Mononuclear cell (primary cell): ENCODE data around the gene RFXAP. TPM values are rescaled to one million over a fixed set of nuclear protein-coding genes. Genes with fewer than 3 reads are reported as not detected.

Experiments used
- H3K27me3 ChIP-seq: 2 replicates; pipeline ENCODE4 v1.6.0; 2011; ENCODE audit warnings: low read length, control low read depth; ENCODE audit not compliant: insufficient read depth
- H3K4me1 ChIP-seq: 2 replicates; pipeline ENCODE4 v1.5.1; 2011; ENCODE audit warnings: mild to moderate bottlenecking, low read length, control low read depth; ENCODE audit not compliant: insufficient read depth
- H3K4me3 ChIP-seq: 2 replicates; pipeline ENCODE4 v1.5.1; 2011; ENCODE audit warnings: mild to moderate bottlenecking, low read length, moderate library complexity
- H3K9me3 ChIP-seq: 2 replicates; pipeline ENCODE4 v1.5.1; 2011; ENCODE audit warnings: low read depth, mild to moderate bottlenecking, control low read depth, low read length
- total RNA-seq: library from RNA; depleted of rRNA; stranded (reverse); fragments of >200 nt; gene quantifications from one replicate; pipeline ENCODE4 v1.2.3, GENCODE V29; 2012

Gene RFXAP
- total RNA-seq, 1 donor = 1.6 TPM

DNA sequence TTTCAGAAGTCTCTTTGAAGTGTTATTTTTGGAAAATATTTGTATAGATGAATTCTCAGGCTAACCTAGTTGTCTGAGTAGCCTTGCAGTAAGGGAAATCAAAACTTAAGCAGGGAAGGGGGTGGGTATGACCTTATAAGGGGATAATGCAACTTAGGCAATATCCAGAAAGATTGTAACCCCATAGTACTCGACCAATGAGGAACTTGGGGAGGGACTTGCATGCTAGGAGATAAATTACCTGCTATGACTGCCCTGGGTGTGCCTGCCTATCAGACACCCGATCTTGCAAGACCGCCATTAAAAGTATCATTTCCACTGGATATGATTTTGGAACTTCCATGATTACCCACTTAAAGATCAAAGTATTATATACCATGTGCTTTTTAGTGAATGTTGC, 23.0 kb upstream of the RFXAP start:
- no peaks in the 10 kb centered on the region for H3K9me3 ChIP-seq
- no peaks in the 10 kb centered on the region for H3K4me1 ChIP-seq
- no peaks in the 10 kb centered on the region for H3K27me3 ChIP-seq
- no peak overlapping the region for H3K4me3 ChIP-seq

DNA sequence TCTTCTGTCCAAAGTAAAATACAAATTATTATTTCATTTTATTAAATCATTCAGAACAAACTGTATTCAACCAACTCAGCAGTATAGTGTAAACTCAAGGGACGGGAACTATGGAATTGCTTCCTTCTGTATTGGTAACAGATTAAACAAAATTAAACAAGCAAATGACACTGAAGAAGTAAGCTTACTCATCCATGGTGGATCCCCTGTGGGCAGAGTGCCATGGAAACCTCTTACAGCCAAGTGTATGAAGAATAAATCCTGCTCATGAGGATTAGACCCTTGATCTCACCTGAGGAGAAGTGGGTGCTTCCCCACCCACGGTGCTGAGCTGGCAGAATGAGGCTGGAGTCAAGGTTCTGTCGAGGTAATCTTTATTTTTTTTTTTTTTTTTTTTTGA, 18.0 kb upstream of the RFXAP start:
- no peaks in the 10 kb centered on the region for H3K9me3 ChIP-seq
- H3K4me3 ChIP-seq = no peak overlapping the region
- no peaks in the 10 kb centered on the region for H3K4me1 ChIP-seq
- H3K27me3 ChIP-seq = no peaks in the 10 kb centered on the region

DNA sequence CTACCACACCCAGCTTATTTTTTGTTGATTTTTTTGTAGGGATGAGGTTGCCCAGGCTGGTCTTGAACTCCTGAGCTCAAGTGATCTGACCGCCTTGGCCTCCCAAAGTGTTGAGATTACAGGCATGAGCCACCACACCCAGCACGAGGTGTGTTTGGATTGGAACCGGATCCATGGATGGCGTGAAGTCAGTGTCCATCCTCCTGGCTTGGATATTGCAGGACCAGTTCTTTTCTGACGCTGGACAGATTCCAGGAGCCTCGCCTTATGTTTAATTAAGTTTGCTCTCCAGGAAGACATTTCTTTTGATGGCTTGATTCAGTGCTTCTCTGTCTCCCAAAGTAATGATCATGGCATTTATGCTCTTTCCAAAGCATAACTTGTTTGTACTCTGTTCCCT, 14.4 kb upstream of the RFXAP start:
- Histone ChIP-seq H3K27me3 (no peaks in the 10 kb centered on the region), H3K4me1 (no peaks in the 10 kb centered on the region), H3K9me3 (no peaks in the 10 kb centered on the region), H3K4me3 (no peak overlapping the region)

DNA sequence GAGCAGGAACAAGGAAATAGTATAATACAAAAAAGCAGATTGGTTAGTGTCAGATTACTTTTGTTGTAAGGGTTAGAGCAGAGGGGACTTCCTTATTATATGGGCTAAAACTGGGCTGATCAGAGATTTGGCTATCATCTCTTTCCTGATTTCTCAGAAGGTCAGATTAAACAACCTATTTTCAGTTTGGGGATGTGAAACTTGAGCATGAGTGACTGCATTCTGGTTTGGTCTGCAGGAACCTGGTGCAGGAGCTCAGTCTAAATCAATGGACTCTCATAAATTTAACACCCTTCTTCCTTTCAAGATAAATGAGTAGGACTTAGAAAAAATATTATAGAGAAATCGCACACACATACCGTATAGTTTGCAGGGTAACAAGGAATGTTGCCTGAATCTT, 12.9 kb upstream of the RFXAP start:
- Histone ChIP-seq H3K4me1 (no peaks in the 10 kb centered on the region), H3K4me3 (no peak overlapping the region), H3K9me3 (no peaks in the 10 kb centered on the region), H3K27me3 (peaks cover 8% of the 10 kb centered on the region)

DNA sequence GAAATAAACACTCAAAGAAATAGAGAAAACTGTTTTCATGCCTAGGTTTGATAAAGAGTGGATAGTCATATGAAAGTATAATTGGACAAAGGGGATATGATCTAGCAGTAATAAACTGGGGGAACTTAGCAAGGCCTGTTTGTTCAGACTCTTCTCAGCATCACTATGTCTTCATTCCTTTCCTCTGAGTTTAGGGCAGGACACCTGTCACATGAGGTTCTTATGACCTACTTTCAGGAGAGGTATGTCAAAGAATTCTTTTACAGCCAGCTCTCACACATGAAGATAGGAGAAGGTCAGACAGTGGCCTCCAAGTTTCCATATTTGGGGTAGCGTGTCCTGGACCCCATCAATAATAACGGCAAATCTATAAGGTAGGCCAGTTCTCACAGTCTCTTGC, 11.4 kb upstream of the RFXAP start:
- Histone ChIP-seq H3K4me3 (no peak overlapping the region), H3K9me3 (no peaks in the 10 kb centered on the region), H3K27me3 (peaks cover 9% of the 10 kb centered on the region), H3K4me1 (no peaks in the 10 kb centered on the region)

DNA sequence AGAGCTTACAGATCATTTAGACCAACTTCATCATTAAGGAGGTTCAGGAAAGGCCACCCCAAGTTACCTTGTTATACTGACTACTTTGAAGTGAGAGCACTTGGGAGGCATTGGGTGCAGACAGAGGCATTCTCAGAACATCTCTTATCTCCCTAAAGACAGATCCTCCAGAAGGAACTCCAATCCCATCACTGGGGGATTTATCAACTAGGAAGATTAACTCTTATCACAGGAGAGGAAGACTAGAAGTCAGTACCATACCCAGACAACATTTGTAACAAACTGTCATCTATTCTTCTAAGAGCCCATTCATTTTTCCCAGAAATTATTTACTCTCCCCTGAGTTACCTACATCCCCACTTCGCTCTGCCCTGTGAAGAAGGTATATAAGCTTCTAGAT, 5.8 kb upstream of the RFXAP start:
- H3K4me1 ChIP-seq = no peaks in the 10 kb centered on the region
- no peak overlapping the region for H3K4me3 ChIP-seq
- H3K9me3 ChIP-seq = no peaks in the 10 kb centered on the region
- peaks cover 9% of the 10 kb centered on the region for H3K27me3 ChIP-seq

DNA sequence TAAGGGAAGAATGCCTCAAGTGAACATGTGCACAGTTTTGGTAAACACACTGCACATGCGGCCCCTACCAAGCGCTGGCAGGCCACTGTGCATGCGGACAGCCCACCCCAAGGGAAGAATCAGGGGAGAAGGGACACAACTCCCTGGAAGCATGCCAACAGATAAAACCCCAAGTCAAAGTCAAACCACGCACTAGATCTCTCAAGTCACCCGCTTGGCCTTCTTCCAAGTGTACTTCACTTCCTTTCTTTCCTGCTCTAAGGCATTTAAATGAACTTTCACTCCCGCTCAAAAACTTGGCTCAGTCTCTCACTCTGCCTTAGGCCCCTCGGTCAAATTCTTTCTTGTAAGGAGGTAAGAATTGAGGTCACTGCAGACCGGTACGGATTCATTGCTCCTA, 4.6 kb upstream of the RFXAP start:
- H3K27me3 ChIP-seq = peaks cover 9% of the 10 kb centered on the region
- H3K4me3 ChIP-seq = no peak overlapping the region
- peaks cover 5% of the 10 kb centered on the region for H3K4me1 ChIP-seq
- no peaks in the 10 kb centered on the region for H3K9me3 ChIP-seq

DNA sequence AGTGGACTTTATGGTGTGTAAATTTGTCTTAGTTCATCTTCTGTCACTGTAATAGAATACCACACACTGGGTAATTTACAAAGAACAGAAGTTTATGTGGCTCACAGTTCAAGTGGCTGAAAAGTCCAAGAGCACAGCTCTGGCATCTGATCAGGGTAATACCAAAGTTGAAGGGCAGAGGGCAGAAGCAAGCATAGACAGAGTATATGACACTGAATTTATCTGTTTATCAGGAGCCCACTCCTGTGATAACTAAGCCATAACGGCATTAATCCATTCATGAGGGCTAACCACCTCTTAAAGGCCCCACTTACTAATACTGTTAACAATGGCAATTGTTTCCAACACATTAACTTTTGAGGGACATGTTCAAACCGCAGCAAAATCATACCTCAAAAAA, 4.0 kb upstream of the RFXAP start:
- H3K9me3 ChIP-seq = no peaks in the 10 kb centered on the region
- H3K4me3 ChIP-seq = no peak overlapping the region
- H3K27me3 ChIP-seq = peaks cover 7% of the 10 kb centered on the region
- H3K4me1 ChIP-seq = peaks cover 11% of the 10 kb centered on the region

DNA sequence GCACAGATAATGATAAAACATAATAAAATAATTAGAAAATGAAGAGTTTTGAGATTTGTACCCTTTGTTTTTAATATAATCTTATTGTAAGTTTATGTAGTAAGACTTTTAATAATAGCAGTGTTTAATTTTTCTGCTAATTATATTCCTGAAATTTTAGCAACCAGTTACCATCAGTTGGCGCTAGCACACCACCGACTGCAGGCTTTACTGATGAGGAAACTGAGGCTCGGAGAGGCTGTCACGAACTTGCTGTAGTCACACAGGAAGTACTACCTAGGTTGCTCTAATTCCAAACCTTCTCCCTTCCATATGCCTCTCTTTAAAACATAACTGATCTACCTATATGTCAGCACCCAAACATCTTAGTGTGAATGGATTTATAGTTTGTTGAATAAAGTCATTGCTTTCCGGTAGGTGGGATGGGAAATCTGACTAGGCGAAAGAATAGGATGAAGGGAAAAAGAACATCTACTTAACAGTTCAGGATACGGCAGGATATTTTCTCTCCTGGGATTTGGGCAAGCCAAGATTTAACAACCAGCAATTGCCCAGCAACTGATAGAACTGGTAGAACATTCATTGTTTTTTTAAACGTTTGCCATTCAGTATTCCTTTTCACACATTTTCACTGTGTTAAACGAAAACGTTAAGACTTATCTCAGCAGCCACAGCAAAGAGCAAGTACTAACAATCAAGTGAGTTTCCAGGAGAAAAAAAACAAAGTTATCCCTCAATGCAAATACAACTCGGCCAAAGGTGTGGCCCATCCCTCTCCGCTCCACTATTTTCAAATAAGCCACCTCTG, 822 bp upstream of the RFXAP start:
- Histone ChIP-seq H3K27me3 (no peaks in the 10 kb centered on the region), H3K4me3 (peak overlapping the region; percentile 85), H3K9me3 (no peaks in the 10 kb centered on the region), H3K4me1 (peaks cover 30% of the 10 kb centered on the region)

DNA sequence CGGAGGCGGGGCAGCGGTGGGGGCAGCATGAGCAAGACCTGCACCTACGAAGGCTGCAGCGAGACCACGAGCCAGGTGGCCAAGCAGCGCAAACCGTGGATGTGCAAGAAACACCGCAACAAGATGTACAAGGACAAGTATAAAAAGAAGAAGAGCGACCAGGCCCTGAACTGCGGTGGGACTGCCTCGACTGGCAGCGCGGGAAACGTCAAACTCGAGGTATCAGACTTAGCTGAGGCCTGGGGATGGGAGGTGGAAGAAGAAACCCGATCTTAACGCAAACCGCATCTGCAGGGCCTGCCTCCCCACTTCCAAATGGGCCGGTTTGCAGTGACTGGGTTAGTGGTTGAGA, 693 bp downstream of the RFXAP start:
- Histone ChIP-seq H3K9me3 (no peaks in the 10 kb centered on the region), H3K4me1 (peaks cover 30% of the 10 kb centered on the region), H3K27me3 (no peaks in the 10 kb centered on the region), H3K4me3 (peak overlapping the region; percentile 85)

DNA sequence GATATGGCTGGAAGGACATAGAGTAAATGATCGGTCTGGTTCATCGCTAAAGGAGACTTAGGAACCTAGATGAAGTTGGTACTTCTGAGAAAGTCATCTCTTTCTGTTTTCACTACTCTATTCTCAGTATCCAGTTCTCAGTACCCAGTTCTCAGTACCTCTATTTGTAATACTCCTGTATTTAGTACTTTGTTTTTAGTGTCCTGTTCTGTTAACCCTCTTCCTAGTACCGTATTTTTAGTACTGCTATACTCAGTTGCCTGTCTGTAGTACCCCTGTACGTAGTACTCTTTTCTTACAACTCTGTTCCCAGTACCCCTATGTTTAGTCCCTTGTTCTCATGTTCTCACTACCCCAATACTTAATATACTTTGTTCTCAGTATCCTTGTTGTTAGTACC, 1.2 kb downstream of the RFXAP start:
- H3K9me3 ChIP-seq = no peaks in the 10 kb centered on the region
- peak overlapping the region; percentile 85 for H3K4me3 ChIP-seq
- H3K4me1 ChIP-seq = peaks cover 30% of the 10 kb centered on the region
- no peaks in the 10 kb centered on the region for H3K27me3 ChIP-seq

DNA sequence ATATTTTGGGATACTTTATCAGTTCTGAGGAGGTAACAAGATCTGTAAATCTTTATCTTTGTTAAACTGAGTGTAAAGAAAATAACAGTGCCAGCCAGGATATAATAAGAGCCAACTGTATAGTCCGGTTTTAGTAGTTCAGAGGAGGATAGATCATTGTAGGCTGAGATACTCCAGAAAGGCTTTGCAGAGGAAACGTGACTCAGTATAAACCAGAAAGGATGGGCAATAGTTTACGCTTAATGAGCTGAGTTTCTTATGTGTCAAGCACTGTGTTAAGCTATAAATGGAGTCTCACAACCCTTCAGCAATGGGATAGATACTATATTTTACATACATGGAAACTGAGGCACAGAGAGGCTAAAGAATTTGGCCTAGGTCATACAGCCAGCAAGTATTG, 3.8 kb downstream of the RFXAP start:
- H3K4me1 ChIP-seq = peaks cover 30% of the 10 kb centered on the region
- H3K27me3 ChIP-seq = no peaks in the 10 kb centered on the region
- no peak overlapping the region for H3K4me3 ChIP-seq
- H3K9me3 ChIP-seq = no peaks in the 10 kb centered on the region

DNA sequence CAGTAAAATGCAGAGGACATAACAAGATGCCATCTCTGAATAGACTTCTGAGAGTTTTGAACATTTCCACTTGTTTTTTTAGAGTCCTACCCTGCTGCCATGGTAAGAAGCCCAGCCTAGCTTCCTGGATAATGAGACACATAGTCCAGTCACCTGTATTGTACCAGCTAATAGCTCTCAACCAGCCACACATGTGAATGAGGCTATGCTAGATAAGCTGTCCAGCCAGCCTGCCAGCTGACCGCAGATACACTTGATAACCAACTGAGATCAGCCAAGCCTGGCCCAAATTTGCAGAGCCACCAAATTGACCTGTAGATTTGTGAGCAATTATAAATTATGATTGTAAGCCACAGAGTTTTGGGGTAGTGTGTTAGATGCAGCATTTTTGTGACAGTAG, 10.7 kb downstream of the RFXAP start:
- no peaks in the 10 kb centered on the region for H3K9me3 ChIP-seq
- H3K4me1 ChIP-seq = no peaks in the 10 kb centered on the region
- H3K27me3 ChIP-seq = no peaks in the 10 kb centered on the region
- H3K4me3 ChIP-seq = no peak overlapping the region

DNA sequence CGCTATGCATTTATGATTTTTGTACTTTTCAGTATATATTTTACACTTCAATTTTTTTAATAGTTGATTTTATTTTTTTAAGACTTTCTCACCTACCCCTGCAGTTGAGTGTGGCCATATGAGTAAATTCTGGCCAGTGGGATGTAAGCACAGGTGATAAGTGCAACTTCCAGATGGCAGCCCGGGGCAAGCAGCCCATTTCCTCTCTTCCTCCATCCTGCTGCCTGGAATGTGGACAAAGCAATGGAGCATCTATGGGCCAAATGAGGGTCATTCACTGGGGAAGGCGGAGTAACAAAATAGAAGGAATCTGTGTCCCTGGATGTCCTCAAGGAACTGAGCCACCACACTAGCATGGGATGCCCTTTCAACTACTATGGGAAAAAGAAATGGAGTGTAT, 12.3 kb downstream of the RFXAP start:
- Histone ChIP-seq H3K27me3 (no peaks in the 10 kb centered on the region), H3K4me3 (no peak overlapping the region), H3K9me3 (no peaks in the 10 kb centered on the region), H3K4me1 (no peaks in the 10 kb centered on the region)

DNA sequence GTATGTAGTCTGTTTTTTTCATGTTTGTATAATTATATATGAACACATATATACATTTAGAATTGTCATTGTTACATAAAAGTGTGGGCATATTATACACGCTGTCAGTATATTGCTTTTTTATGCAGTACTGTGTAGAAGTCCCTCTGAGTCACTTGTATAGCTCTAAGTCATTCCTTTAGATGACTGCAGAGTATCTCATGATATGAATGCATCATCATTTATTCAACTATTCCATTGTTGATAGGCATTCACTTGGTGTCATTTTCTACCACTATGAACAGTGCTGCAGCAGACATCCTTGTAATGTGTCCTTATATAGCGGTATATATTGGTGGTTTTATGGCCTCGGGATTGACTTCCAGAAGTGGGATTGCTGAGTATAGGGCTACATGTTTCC, 15.3 kb downstream of the RFXAP start:
- Histone ChIP-seq H3K9me3 (no peaks in the 10 kb centered on the region), H3K4me3 (no peak overlapping the region), H3K4me1 (no peaks in the 10 kb centered on the region), H3K27me3 (no peaks in the 10 kb centered on the region)

DNA sequence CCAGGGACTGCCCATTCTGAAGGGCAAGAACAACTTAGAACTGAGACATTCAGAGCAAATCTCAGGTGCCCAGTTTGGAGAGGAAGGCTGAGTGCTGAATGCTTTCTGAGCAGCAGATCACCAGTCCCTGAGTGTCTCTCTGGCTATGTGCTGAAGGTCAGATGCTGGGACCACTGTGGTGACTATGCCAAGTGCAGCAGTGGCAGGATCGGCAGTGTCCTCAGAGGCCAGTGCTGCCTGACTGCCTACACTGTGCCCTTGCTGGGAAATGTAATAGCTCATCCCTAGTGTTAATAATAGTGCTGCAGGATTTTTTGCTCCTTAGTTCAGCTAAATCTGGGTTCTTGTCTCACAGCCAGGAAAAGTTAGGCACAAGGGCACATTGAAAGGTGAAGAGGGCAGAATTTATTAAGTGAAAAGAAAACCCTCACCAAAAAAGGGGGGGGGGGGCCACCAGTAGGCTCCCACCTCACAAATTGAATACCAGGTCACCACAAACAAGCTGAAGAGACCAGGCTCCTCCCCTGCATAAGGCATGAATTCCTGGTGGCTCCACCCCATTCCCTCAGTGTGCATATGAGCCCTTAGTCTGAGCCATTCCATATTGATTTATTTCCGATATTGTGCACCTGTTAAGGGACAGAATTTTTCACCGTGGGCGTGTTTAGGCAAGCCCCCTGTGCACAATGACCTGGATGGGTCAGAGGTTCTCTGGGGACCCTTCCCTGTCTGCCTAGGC, 18.5 kb downstream of the RFXAP start:
- H3K9me3 ChIP-seq = no peaks in the 10 kb centered on the region
- H3K27me3 ChIP-seq = no peaks in the 10 kb centered on the region
- no peaks in the 10 kb centered on the region for H3K4me1 ChIP-seq
- no peak overlapping the region for H3K4me3 ChIP-seq
